OCI-LY1 (cell line): ENCODE results near the gene ZP1.

Experiments
- CTCF ChIP-seq: fragments of 200-600 bp; sonication (generic), shearing (Covaris generic); IDR thresholded peaks from 2 replicates; pipeline ENCODE4 v1.5.1; 2017; ENCODE audit warnings: mild to moderate bottlenecking, antibody characterized with exemption, low read length, moderate library complexity, mixed read lengths
- EZH2 ChIP-seq: fragments of 200-600 bp; sonication (generic), shearing (Covaris generic); IDR thresholded peaks from 2 replicates; pipeline ENCODE4 v1.8.0; 2017; ENCODE audit warnings: borderline replicate concordance, mixed run types, mild to moderate bottlenecking, antibody characterized with exemption, low read length, moderate library complexity, mixed read lengths

- TF ChIP-seq CTCF (no peak), EZH2 (no peak)
These were observed 11.8 kb downstream of the ZP1 start for GRCh38 chr11:60879104-60879503.
